H9 (cell line): ENCODE measurements around the gene FARS2. TPM values are rescaled to one million over a fixed set of nuclear protein-coding genes. Genes with fewer than 3 reads are reported as not detected.

Experiments
- DNase-seq: peaks from one replicate; pipeline ENCODE4 v3.0.0-alpha.2; 2017
- H2AFZ ChIP-seq: one replicate; pipeline ENCODE4 v1.6.1; 2013; ENCODE audit warnings: mild to moderate bottlenecking, low read length, control low read depth, moderate library complexity
- H2AK5ac ChIP-seq: 2 replicates; pipeline ENCODE4 v1.6.1; 2013; ENCODE audit warnings: low read length, control low read depth, mixed read lengths; ENCODE audit not compliant: insufficient read length
- H2BK120ac ChIP-seq: one replicate; pipeline ENCODE4 v1.6.1; 2013; ENCODE audit warnings: low read depth, mild to moderate bottlenecking, low read length, control low read depth, inconsistent platforms; ENCODE audit not compliant: poor library complexity, severe bottlenecking
- H2BK12ac ChIP-seq: 2 replicates; pipeline ENCODE4 v1.6.1; 2013; ENCODE audit warnings: low read length, control low read depth, mixed read lengths, low read depth; ENCODE audit not compliant: insufficient read length
- H2BK15ac ChIP-seq: 2 replicates; pipeline ENCODE4 v1.6.1; 2013; ENCODE audit warnings: low read depth, low read length, control low read depth
- H2BK20ac ChIP-seq: one replicate; pipeline ENCODE4 v1.6.1; 2013; ENCODE audit warnings: low read depth, mild to moderate bottlenecking, low read length, control low read depth, inconsistent platforms; ENCODE audit not compliant: poor library complexity, severe bottlenecking
- H2BK5ac ChIP-seq: 2 replicates; pipeline ENCODE4 v1.6.1; 2013; ENCODE audit warnings: low read length, control low read depth, mixed read lengths; ENCODE audit not compliant: insufficient read length
- H3K14ac ChIP-seq: 2 replicates; pipeline ENCODE4 v1.6.1; 2013; ENCODE audit warnings: low read length, control low read depth; ENCODE audit not compliant: insufficient read depth
- H3K18ac ChIP-seq: 2 replicates; pipeline ENCODE4 v1.6.1; 2013; ENCODE audit warnings: low read depth, mild to moderate bottlenecking, mixed read lengths, low read length, control low read depth; ENCODE audit not compliant: insufficient read length
- H3K23ac ChIP-seq: 2 replicates; pipeline ENCODE4 v1.6.1; 2013; ENCODE audit warnings: low read length, control low read depth, mixed read lengths, low read depth; ENCODE audit not compliant: insufficient read length
- H3K23me2 ChIP-seq: 2 replicates; pipeline ENCODE4 v1.6.1; 2013; ENCODE audit warnings: low read depth, mild to moderate bottlenecking, mixed read lengths, low read length, control low read depth; ENCODE audit not compliant: insufficient read length, poor library complexity, severe bottlenecking
- H3K27ac ChIP-seq: 2 replicates; pipeline ENCODE4 v1.5.1; 2013; ENCODE audit warnings: low read length, control low read depth, mixed read lengths, low read depth; ENCODE audit not compliant: insufficient read length
- H3K27me3 ChIP-seq: 2 replicates; pipeline ENCODE4 v1.6.1; 2013; ENCODE audit warnings: low read length, control low read depth, inconsistent platforms; ENCODE audit not compliant: insufficient read depth
- H3K4ac ChIP-seq: 2 replicates; pipeline ENCODE4 v1.6.1; 2013; ENCODE audit warnings: low read depth, mild to moderate bottlenecking, control low read depth, inconsistent platforms, low read length, moderate library complexity
- H3K4me1 ChIP-seq: 2 replicates; pipeline ENCODE4 v1.6.1; 2013; ENCODE audit warnings: low read length, control low read depth, inconsistent platforms; ENCODE audit not compliant: insufficient read depth
- H3K4me2 ChIP-seq: 2 replicates; pipeline ENCODE4 v1.6.1; 2013; ENCODE audit warnings: low read length, control low read depth, mixed read lengths; ENCODE audit not compliant: insufficient read length, insufficient read depth
- H3K56ac ChIP-seq: 2 replicates; pipeline ENCODE4 v1.6.1; 2013; ENCODE audit warnings: low read depth, mild to moderate bottlenecking, mixed read lengths, low read length, control low read depth; ENCODE audit not compliant: insufficient read length
- H3K79me1 ChIP-seq: 2 replicates; pipeline ENCODE4 v1.6.1; 2013; ENCODE audit warnings: low read depth, mild to moderate bottlenecking, moderate library complexity, low read length, control low read depth, inconsistent platforms; ENCODE audit not compliant: insufficient read depth, poor library complexity, severe bottlenecking
- H3K79me2 ChIP-seq: 2 replicates; pipeline ENCODE4 v1.6.1; 2013; ENCODE audit warnings: low read length, control low read depth, inconsistent platforms; ENCODE audit not compliant: insufficient read depth
- H3K9ac ChIP-seq: 2 replicates; pipeline ENCODE4 v1.6.1; 2013; ENCODE audit warnings: low read length, control low read depth, mixed read lengths; ENCODE audit not compliant: insufficient read length; ENCODE audit errors: extremely low read depth
- H3K9me3 ChIP-seq: one replicate; pipeline ENCODE4 v1.6.1; 2013; ENCODE audit warnings: low read depth, low read length, inconsistent platforms; ENCODE audit not compliant: control insufficient read depth
- H3T11ph ChIP-seq: one replicate; pipeline ENCODE4 v1.6.1; 2013; ENCODE audit warnings: mild to moderate bottlenecking, low read length, control low read depth, inconsistent platforms
- H4K20me1 ChIP-seq: one replicate; pipeline ENCODE4 v1.6.1; 2013; ENCODE audit not compliant: control insufficient read depth, insufficient read length, insufficient read depth
- H4K5ac ChIP-seq: 2 replicates; pipeline ENCODE4 v1.6.1; 2013; ENCODE audit warnings: low read depth, mild to moderate bottlenecking, mixed read lengths, low read length, control low read depth; ENCODE audit not compliant: insufficient read length
- H4K8ac ChIP-seq: replicated peaks from 2 replicates; pipeline ENCODE4 v1.6.1; 2013; ENCODE audit warnings: low read length, control low read depth, mixed read lengths, low read depth; ENCODE audit not compliant: insufficient read length
- H4K91ac ChIP-seq: 2 replicates; pipeline ENCODE4 v1.6.1; 2013; ENCODE audit warnings: low read depth, mild to moderate bottlenecking, moderate library complexity, mixed read lengths, low read length, control low read depth; ENCODE audit not compliant: insufficient read length
- H3K27ac Mint-ChIP-seq, 3 experiments: 2 replicates in 2 of 3; 3 replicates in 1 of 3; pipeline ENCODE4 v1.8.0; 2020 to 2021; ENCODE audit warnings: mixed read lengths in 3 of 3, mild to moderate bottlenecking in 1 of 3, moderate library complexity in 1 of 3
- H3K27me3 Mint-ChIP-seq: 2 replicates; pipeline ENCODE4 v1.8.0; 2021; ENCODE audit warnings: low read depth, mild to moderate bottlenecking, moderate library complexity, mixed read lengths
- H3K36me3 Mint-ChIP-seq, 3 experiments: 2 replicates in 2 of 3; 3 replicates in 1 of 3; pipeline ENCODE4 v1.8.0; 2020 to 2021; ENCODE audit warnings: low read depth in 3 of 3, mixed read lengths in 3 of 3; ENCODE audit not compliant: insufficient read depth in 1 of 3
- H3K4me1 Mint-ChIP-seq, 2 experiments: 2 replicates each; pipeline ENCODE4 v1.8.0; 2020; ENCODE audit warnings: mixed read lengths in 2 of 2
- H3K4me3 Mint-ChIP-seq, 2 experiments: 2 replicates in 1 of 2; 3 replicates in 1 of 2; pipeline ENCODE4 v1.8.0; 2020 to 2021; ENCODE audit warnings: mild to moderate bottlenecking in 2 of 2, mixed read lengths in 2 of 2, moderate library complexity in 1 of 2
- H3K9me3 Mint-ChIP-seq, 2 experiments: 2 replicates in 1 of 2; 3 replicates in 1 of 2; pipeline ENCODE4 v1.8.0; 2020; ENCODE audit warnings: mild to moderate bottlenecking in 2 of 2, mixed read lengths in 2 of 2, moderate library complexity in 1 of 2
- CTCF ChIP-seq: fragments of 200-600 bp; sonication (generic); conservative IDR thresholded peaks from 3 replicates; pipeline ENCODE4 v1.8.0; 2021; ENCODE audit warnings: antibody characterized with exemption, mild to moderate bottlenecking
- WGBS: extraction: QIAGEN DNeasy Blood & Tissue Kit; methylation state at CpG from one replicate; pipeline ENCODE4 v1.1.7; 2013; ENCODE audit warnings: missing lambda C conversion rate, low lambda C conversion rate, mixed read lengths; ENCODE audit not compliant: insufficient read length; ENCODE audit errors: extremely low coverage; 5-methylcytosine and 5-hydroxymethylcytosine counted together
- total RNA-seq: library from RNA; stranded (reverse); gene quantifications from 2 replicates; pipeline ENCODE4 v1.2.1, GENCODE V29; 2021

The FARS2 gene
- total RNA-seq, 1 experiment from 2014 or later, result 8.5 TPM

- Histone ChIP-seq H3K79me2 (no peaks in the 10 kb centered on the region), H2BK12ac (no peak overlapping the region), H3K23me2 (no peaks in the 10 kb centered on the region), H3K4me2 (no peak overlapping the region), H4K20me1 (no peaks in the 10 kb centered on the region), H4K5ac (no peak overlapping the region), H3K4ac (no peak overlapping the region), H3K14ac (no peak overlapping the region), H3K4me1 (peaks cover 2% of the 10 kb centered on the region; the same call in 1 of the 2 replicates), H4K8ac (no peak overlapping the region), H3K56ac (no peak overlapping the region), H2BK120ac (no peak overlapping the region), H4K91ac (no peak overlapping the region), H2BK5ac (no peak overlapping the region), H2BK15ac (no peak overlapping the region), H3K27me3 (no peaks in the 10 kb centered on the region), H2AFZ (no peak overlapping the region), H3K18ac (no peak overlapping the region), H3K27ac (no peak overlapping the region), H3K79me1 (no peaks in the 10 kb centered on the region), H2BK20ac (no peak overlapping the region), H3K9ac (no peak overlapping the region), H3K9me3 (no peaks in the 10 kb centered on the region), H3K23ac (no peak overlapping the region), H3T11ph (no peak overlapping the region), H2AK5ac (no peak overlapping the region)
- Mint-ChIP-seq H3K27ac (no peak overlapping the region), H3K36me3 (no peaks in the 10 kb centered on the region), H3K4me3 (no peak overlapping the region), H3K27me3 (no peaks in the 10 kb centered on the region), H3K4me1 (peaks cover 7 to 12% of the 10 kb centered on the region in 2 experiments), H3K9me3 (no peaks in the 10 kb centered on the region)
- DNase-seq, result no peak
- TF ChIP-seq CTCF, result no peak
- no CpG with 5 or more reads among the region's 4 CpGs for WGBS
These were observed 193.8 kb downstream of the FARS2 start for GRCh38 chr6:5455142-5455541.
